Progenitor cell of endocrine pancreas (in vitro differentiated cells): Measurements from ENCODE around the gene HS3ST4. TPM values are rescaled to one million over a fixed set of nuclear protein-coding genes. Genes with fewer than 3 reads are reported as not detected.

ENCODE experiments used
- DNase-seq: peaks from one replicate; pipeline ENCODE4 v3.0.0; 2021; ENCODE audit warnings: low spot score; ENCODE audit not compliant: unreplicated experiment
- H3K27ac Mint-ChIP-seq: 2 replicates; pipeline ENCODE4 v1.8.0; 2021; ENCODE audit warnings: mild to moderate bottlenecking, moderate library complexity, mixed read lengths
- H3K27me3 Mint-ChIP-seq: 2 replicates; pipeline ENCODE4 v1.8.0; 2021; ENCODE audit warnings: mixed read lengths
- H3K36me3 Mint-ChIP-seq: 2 replicates; pipeline ENCODE4 v1.8.0; 2022; ENCODE audit warnings: mixed read lengths; ENCODE audit not compliant: insufficient read depth
- H3K4me1 Mint-ChIP-seq: 2 replicates; pipeline ENCODE4 v1.8.0; 2021; ENCODE audit warnings: low read depth, mixed read lengths
- H3K4me3 Mint-ChIP-seq: 2 replicates; pipeline ENCODE4 v1.8.0; 2021; ENCODE audit warnings: low read depth, mild to moderate bottlenecking, moderate library complexity, mixed read lengths
- H3K9me3 Mint-ChIP-seq: 2 replicates; pipeline ENCODE4 v1.8.0; 2021; ENCODE audit warnings: low read depth, mixed read lengths
- total RNA-seq: library from RNA; stranded (reverse); gene quantifications from 2 replicates; pipeline ENCODE4 v1.2.1, GENCODE V29; 2021
- TF ChIP-seq, protein P1 (sequence below): fragments of 200-600 bp; sonication (generic); IDR thresholded peaks from one replicate; pipeline ENCODE4 v1.5.0; 2021; ENCODE audit warnings: antibody characterized with exemption, mild to moderate bottlenecking; ENCODE audit not compliant: unreplicated experiment

HS3ST4 gene
- total RNA-seq, 1 donor from 2014 or later: 0.67 TPM

DNA sequence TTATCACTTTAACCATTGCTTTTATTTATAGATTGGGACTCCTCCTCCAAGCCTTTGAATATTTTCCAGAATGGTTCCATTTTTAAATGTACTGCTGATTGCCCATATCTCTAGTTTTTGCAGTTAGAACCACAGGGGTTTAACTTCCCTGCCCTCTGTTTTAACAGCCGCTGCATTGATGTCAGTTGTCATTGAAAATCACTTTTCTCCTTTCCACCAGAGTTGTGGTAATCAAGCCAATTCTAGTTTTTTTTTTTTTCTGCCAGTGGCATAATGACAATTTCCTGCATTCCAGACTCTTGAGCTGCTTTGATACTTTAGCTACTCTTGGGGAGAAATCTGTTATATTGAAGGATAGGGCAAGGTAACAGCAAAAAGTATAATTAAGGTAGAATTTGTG is 91.5 kb downstream of the HS3ST4 start:
- TF ChIP-seq, protein P1, sequence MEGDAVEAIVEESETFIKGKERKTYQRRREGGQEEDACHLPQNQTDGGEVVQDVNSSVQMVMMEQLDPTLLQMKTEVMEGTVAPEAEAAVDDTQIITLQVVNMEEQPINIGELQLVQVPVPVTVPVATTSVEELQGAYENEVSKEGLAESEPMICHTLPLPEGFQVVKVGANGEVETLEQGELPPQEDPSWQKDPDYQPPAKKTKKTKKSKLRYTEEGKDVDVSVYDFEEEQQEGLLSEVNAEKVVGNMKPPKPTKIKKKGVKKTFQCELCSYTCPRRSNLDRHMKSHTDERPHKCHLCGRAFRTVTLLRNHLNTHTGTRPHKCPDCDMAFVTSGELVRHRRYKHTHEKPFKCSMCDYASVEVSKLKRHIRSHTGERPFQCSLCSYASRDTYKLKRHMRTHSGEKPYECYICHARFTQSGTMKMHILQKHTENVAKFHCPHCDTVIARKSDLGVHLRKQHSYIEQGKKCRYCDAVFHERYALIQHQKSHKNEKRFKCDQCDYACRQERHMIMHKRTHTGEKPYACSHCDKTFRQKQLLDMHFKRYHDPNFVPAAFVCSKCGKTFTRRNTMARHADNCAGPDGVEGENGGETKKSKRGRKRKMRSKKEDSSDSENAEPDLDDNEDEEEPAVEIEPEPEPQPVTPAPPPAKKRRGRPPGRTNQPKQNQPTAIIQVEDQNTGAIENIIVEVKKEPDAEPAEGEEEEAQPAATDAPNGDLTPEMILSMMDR: no peak
- Mint-ChIP-seq H3K4me1 (no peaks in the 10 kb centered on the region), H3K27ac (no peak overlapping the region), H3K36me3 (no peaks in the 10 kb centered on the region), H3K9me3 (no peaks in the 10 kb centered on the region), H3K4me3 (no peak overlapping the region), H3K27me3 (peaks cover 3% of the 10 kb centered on the region)
- no peak for DNase-seq

DNA sequence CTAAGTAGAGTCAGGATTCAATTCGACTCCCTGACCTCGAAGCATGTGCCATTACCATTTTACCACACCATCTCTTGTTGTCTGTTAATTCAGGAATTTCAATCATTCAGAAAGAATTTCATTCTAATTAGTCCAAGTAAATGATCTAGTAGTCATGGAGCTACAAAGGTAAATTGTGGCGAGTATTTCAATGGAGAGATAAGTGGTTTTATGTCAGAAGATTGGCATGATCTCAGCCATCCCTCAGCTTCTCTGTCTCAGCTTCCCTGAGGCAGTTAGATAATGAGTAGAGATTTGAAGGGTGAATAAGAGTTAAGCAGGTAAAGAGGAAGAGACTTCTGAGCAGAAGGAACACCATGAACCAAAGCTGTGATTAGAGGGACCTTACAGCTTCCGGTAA is 93.6 kb downstream of the HS3ST4 start:
- H3K27me3 Mint-ChIP-seq: no peaks in the 10 kb centered on the region
- H3K36me3 Mint-ChIP-seq: no peaks in the 10 kb centered on the region
- no peak overlapping the region for H3K27ac Mint-ChIP-seq
- TF ChIP-seq, protein P1: no peak
- DNase-seq: no peak
- H3K4me1 Mint-ChIP-seq: no peaks in the 10 kb centered on the region
- no peaks in the 10 kb centered on the region for H3K9me3 Mint-ChIP-seq
- H3K4me3 Mint-ChIP-seq: no peak overlapping the region

DNA sequence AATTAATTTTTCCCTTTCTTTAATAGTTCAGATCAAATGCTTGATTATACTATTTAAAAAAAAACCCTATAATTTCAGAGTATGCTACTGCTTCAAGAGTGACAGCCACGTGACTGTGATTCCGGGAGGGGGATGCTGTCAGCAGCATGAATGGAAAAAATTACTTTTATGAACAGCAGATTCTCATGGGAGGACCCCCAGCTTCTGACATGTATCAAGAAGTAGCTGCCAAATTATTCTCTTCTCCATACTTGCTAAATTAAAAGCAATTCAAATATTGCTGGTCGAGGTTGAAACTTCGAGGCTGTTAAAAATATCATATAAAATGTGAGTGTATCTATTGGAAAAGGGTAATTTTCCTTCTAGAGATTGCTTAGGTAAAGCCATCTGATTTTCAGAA is 95.0 kb downstream of the HS3ST4 start:
- Mint-ChIP-seq H3K9me3 (no peaks in the 10 kb centered on the region), H3K36me3 (no peaks in the 10 kb centered on the region), H3K27me3 (no peaks in the 10 kb centered on the region), H3K4me3 (no peak overlapping the region), H3K27ac (no peak overlapping the region), H3K4me1 (no peaks in the 10 kb centered on the region)
- no peak for DNase-seq
- TF ChIP-seq, protein P1: no peak

DNA sequence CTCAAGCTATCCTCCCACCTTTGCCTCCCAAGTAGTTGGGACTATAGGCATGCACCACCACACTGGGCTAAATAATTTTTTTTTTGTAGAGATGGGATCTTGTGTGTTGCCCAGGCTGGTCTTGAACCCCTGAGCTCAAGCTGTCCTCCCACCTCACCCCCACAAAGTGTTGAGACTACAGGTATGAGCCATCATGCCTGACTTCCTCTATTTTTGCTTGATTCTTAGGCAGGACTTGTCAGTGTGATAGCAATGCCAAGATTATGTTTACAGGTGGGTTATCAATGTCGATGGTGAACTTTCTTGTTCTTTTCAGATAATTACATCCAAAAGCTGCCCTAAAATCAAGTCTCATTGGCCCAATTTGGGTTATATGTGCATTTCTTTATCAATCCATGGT is 96.9 kb downstream of the HS3ST4 start:
- no peaks in the 10 kb centered on the region for H3K4me1 Mint-ChIP-seq
- DNase-seq: no peak
- H3K4me3 Mint-ChIP-seq: no peak overlapping the region
- no peak overlapping the region for H3K27ac Mint-ChIP-seq
- no peaks in the 10 kb centered on the region for H3K9me3 Mint-ChIP-seq
- no peaks in the 10 kb centered on the region for H3K27me3 Mint-ChIP-seq
- TF ChIP-seq, protein P1: no peak
- no peaks in the 10 kb centered on the region for H3K36me3 Mint-ChIP-seq

DNA sequence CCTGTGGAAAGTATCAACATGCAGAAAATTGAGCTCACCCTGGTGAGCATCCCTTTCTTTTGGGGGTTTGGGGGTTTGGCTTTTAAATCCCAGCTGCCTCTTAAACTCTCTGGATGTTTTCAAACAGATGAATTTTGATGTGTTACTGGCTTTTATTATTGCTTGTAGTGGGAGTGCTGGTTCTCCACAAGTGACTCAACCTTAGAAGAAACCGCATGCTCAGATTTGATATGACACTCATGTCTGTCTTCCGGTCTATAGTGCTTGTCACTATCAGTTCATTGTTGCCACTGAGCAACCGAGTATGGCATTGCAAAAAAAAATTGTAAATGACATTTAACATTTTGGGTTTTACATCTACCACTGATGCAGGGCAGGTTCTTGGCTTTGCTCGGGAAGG is 104.5 kb downstream of the HS3ST4 start:
- no peak for DNase-seq
- H3K36me3 Mint-ChIP-seq: no peaks in the 10 kb centered on the region
- H3K4me1 Mint-ChIP-seq: no peaks in the 10 kb centered on the region
- no peak overlapping the region for H3K4me3 Mint-ChIP-seq
- H3K27me3 Mint-ChIP-seq: no peaks in the 10 kb centered on the region
- TF ChIP-seq, protein P1: no peak
- H3K27ac Mint-ChIP-seq: no peak overlapping the region
- no peaks in the 10 kb centered on the region for H3K9me3 Mint-ChIP-seq
